Stimulated activated CD4-positive, alpha-beta T cell treated with anti-CD3 and anti-CD28 coated beads, TNF-alpha, amount 100 ng/mL, for 48 hours (primary cell): ENCODE measurements around the gene NAA40.
"Not testable (repeated sequence)": the region's sequence is repeated elsewhere in the genome, so short reads cannot be mapped to it uniquely, and the experiment has no call there.

Experiments
- DNase-seq, 3 donors: peaks; one replicate each; pipeline ENCODE4 v3.0.0-alpha.2; 2020; ENCODE audit warnings: low read depth in 3 of 3

Gene NAA40

DNA sequence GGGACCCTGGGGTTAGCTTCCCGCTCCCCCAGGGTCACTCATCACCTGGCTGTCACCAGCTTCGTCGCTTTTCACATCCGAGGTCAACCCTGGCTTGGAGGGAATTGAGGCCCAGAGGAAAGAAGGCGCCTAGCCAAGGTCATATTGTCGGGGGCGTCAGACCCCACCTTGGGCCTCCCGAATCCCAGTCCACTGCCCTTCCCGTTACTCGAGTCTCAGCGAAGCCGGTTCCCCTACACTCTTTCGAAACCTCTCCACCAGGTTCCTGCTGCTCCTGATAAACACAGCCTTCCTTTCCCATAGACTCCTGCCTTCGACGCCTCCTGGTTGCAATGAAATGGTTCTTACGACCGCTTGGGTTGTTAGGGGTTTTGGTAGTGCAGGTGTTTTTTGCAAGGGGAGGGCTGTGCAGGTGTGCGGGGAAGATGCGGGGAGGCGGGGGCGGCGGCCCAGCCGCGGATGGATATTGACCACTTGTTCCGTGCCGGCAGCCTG, 642 bp downstream of the NAA40 start:
- no peak for DNase-seq

DNA sequence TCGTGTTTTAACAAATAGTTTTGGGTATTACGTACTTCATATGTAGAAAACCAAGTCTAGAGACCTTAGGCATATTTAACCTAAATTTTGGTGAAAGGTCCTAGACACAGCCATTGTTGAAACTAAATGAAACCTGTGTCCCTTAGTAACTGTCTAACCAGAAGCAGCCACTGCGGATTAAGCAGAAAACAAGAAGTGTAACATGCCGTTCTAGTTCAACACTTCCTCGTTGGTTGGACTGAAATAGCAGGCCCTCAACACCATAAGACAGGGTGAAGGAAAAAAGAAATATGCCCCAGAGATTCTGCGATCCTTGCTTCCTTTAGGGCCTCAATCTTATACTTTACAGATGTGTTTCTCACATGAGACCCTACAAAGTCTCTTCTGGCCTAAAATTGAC, 2.0 kb downstream of the NAA40 start:
- no peak for DNase-seq

DNA sequence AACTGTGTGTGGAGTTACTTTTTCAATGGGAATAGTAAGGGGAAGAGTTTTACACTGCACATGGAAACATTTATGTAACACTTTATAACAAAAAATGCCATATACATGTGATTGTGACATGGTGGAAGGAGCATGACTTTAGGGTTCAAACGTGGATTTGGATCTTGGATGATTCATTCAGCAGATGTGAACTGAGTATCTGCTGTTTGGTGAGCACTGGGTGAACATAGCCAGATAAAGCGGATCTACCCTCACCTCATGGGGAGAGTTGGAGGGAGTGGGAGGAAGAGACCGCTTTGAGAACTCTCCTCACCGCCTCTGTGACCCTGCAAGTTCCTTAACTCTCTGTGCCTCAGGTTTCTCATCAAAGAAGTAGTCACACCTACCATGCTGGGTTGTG, 3.1 kb downstream of the NAA40 start:
- DNase-seq = no peak

DNA sequence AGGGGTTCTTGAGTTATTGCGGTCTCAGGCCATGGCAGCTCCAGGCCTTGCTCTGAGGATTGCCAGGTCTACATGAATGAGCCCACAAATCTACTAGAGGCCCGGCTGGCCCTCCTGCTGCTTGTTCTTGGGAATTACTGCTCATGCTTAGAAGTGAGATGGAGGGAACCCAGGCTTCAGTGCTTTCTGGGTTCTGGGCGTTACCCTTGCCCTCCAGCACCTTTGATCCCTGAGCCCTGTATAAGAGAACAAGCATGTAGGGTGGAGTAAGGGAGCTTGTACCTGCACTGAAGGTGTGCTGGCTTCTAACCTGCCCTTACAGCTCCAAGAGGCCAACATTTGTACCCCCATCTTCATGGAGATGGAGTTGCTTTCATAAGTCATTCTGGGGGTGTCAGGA, 4.0 kb downstream of the NAA40 start:
- no peak for DNase-seq

DNA sequence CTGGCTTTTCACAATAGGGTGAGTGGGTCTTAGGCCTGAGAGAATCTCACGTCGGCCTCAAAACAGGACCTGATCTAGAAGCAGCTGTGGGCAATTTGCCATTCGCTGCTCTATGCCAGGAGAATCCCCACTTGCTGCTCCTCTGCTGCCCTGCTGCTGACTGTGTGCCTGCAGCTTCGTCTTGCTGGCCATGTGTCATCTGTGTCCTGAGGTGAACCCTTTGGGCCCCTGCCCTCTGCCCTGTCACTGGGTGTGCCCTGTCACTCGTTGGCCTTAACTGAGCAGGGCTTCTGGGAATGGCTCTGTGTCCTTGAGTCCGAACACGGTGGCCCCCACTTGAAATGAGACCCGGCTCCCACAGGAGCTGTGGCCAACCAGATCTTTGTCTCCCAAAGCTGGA, 6.2 kb downstream of the NAA40 start:
- no peak for DNase-seq

DNA sequence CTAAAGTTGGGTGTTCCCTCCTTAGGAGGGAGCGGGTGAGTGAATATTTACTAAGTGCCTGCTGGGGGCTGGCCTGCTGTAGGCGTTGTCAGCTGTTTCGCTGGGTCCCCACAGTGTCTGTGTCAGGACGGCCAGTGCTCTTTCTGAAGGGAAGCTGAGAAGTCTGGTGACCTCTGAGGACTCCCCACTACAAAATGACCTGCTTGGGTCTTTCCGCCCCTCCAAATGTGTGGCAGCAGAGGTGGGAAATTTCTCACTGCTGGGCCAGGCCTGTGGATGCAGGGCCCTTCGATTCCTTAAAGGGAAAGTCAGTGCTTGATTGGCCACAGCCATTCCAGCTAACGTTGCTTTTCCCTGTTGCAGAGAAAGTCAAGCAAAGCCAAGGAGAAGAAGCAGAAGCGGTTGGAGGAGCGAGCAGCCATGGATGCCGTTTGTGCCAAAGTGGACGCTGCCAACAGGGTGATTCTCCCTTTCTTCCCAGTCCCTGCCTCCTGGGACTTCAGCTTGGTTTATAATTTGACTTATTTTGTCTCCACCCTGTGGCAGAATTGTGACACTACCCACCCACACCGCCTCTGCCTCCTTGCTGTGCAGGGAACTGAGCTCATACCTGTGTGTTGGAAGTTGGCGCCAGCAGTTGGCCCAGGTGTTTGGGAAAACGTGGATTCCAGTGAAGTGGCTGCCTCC, 6.8 kb downstream of the NAA40 start:
- peak in 2 of 3 donors; percentile 20 to 36 for DNase-seq

DNA sequence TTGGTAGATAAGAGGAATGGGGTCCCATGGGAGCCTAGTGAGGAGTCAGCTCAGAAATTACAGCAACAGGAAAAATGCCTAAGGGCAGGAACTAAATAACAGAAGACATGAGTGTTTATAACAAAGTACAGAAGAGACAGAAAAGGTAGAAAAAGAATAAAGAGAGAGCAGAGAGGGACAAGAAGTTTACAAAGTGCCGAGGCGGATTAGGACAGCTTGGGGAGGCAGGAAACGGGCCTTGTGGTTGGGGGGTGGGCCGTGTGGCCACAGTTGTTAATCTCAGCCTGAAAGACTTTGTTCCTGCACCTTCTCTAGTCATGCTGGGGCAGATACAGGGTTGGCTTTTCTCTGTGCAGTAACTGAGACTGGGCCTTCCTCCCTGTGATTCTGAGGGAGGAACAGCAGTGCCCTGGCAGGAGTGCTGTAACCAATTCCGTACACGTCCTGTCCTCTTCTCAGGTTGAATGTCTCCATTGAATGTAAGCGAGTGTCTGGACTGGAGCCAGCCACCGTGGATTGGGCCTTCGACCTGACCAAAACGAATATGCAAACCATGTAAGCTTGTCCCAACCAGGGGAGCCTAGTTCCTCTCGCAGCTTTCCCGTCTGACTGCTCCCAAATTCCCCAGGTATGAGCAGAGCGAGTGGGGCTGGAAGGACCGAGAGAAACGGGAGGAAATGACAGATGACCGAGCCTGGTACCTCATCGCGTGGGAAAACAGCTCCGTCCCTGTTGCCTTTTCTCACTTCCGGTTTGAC, 13.2 kb downstream of the NAA40 start:
- DNase-seq = no peak

DNA sequence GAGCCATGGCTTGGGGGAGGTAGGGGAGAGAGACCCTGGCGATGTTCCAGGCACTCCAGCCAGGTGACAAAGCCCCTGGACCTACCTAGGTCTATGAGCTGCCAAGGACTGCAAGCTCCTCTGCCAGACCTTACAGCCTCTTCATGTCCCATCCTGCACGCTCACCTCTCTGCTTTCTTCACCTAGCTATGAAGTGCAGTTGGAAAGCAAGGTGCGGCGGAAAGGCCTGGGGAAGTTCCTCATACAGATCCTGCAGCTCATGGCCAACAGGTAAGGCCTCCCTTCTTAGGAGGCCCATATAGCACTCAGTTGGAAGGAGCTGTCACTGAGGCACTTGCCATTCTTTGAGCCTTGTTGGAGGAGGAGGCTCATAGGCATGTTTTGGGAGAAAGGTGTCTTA, 13.8 kb downstream of the NAA40 start:
- no peak for DNase-seq

DNA sequence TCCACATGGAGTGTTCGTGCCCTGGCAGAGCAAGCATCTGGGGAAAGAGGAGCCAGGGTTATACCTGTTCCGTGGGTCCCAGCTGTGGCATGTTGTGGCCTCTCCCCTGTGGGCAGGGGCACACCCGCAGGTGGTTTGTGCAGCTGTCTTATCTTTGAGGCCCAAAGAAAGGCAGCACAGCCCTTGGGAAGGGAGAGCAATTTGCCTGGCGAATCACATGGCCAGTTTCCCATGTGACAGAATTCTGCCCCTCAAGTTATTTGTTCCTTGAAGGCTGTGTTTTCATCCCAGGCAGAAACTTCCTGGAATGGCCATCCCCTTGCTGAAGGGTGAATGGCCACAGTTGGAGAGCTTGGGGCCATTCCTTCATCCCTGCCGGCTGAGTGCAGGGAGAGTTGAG, 19.2 kb downstream of the NAA40 start:
- DNase-seq = no peak

DNA sequence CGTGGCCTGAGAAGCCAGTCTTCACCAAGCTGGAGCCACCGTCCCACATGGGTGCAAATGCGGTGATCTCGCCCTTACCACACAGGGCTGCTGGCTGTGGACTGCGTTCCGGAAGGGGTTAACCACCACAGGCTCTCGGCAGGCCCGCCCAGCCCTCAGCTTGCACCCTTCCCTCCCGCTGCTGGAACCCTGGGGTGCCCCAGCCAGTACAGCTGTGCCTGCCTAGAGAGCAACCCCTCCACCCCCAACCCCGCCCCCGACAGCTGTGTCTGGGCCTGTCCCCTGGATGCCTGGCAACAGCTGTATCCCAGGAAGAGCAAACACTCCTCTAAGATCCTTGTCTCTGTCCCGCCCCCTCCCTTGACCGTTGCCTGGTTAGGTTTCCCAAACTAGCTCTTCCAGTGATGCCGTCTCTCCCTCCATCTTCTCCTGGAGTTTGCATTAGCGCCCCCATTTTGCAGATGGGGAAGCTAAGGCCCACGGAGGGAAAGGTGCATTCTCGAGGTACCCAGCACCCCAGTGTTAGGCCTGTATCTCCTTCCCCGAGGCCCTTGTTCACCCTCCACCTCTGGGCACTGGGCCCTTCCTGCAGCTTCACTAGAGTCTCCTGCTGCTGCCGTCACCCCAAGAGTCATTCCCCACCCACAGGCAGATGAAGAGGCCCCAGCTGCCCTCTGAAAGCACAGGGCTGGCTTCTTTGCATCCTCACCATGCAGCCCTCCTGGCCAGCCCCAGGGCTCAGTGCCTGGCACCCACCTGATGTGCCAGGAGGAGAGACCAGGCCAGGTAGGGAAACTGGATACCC, 23.0 kb downstream of the NAA40 start:
- DNase-seq = no peak

DNA sequence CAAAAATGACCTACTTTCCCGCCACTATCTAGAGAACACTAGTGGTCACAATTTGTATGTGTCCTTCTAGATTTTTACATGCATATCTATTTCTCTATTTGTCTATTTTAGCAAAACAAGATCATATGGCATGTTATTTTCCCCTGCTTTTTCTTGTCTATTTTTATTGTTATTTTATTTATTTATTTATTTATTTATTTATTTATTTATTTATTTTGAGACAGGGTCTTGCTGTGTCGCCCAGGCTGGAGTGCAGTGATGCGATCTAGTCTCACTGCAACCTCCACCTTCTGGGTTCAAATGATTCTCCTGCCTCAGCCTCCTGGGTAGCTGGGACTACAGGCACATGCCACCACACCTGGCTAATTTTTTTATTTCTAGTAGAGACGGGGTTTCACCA, 25.1 kb downstream of the NAA40 start:
- not testable (repeated sequence) for DNase-seq

DNA sequence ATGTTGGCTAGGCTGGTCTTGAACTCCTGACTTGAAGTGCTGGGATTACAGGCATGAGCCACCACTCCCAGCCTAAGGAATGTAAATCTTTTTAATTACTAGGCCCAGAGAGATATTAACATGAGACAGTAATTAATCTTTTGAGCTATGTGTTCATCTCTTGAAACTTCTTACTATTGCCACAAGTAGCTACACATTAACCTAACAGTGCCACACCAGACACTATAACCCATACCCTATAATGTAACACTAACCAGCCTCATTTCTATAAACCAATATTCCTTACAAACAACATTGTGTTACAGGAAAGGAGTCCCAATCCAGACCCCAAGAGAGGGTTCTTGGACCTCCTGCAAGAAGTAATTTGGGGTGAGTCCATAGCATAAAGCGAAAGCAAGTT, 27.6 kb downstream of the NAA40 start:
- DNase-seq = no peak

DNA sequence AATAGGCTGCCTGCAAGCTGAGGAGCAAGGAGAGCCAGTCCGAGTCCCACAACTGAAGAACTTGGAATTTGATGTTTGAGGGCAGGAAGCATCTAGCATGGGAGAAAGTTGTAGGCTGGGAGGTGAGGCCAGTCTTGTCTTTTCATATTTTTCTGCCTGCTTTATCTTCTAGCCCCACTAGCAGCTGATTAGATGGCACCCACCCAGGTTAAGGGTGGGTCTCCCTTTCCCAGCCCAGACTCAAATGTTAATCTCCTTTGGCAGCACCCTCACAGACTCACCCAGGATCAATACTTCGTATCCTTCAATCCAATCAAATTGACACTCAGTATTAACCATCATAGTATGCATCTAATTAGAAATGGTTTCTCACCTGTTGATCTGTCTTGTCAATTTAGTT, 30.7 kb downstream of the NAA40 start:
- DNase-seq = no peak

DNA sequence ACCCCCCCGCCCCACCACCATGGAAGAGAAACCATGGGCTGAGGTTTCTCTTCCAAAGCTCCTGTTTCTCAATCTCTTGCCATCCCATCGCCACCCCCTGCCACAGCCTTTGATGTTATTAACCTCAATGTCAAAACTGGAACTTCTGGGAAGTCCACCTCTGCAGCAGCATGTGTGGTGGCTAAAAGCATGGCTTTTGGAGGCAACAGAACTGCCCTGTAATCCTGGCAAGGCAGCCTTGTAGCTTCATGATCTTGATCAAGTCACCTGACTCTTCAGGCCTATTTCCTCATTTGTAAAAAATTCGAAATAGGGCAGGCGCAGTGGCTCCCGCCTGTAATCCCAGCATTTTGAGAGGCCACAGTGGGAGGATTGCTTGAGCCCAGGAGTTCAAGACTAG, 32.1 kb downstream of the NAA40 start:
- DNase-seq = no peak

DNA sequence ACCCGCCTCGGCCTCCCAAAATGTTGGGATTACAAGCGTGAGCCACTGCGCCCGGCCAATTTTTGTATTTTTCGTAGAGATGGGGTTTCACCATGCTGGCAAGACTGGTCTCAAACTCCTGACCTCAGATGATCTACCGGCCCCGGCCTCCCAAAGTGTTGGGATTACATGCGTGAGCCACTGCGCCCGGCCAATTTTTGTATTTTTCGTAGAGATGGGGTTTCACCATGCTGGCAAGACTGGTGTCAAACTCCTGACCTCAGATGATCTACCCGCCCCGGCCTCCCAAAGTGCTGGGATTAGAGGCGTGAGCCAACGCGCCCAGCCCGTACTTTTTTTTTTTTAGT, 35.1 kb downstream of the NAA40 start:
- not testable (repeated sequence) for DNase-seq

DNA sequence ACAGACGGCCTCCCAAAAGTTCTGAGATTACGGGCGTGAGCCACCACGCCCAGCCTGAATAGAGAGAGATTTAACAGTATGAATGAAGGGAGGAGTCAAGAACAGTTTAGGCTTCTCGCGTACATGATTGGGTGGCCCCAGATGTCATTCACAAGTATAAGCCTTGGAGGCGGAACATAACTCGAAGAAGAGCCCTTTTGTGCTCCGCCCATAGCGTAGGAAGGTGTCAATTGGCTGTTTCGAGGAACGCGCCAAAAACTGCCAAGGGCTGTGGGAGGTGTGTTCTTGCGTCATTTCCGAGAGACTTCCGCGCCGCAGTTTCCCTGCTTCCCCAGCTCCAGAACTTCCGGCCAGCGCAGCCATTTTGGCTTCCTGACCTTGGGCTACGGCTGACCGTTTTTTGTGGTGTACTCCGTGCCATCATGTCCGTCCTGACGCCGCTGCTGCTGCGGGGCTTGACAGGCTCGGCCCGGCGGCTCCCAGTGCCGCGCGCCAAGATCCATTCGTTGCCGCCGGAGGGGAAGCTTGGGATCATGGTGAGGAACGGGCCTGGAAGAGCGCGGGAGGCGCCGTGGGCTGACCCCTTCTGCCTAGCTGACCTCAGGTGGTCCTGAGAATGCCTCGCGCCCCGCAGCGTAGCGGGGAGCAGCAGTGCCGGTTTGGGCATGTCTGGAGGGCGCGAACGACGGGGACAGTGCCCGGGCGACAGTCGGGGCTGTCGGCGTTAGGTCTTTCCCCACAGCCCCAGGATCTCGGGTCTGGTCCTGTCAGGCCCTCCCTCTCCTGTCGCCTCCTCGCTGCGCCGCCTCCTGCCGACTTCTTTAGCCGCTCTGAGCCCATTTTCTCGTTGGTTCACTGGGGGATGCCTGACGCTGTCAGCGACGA, 35.7 kb downstream of the NAA40 start, which contains the start of gene COX8A:
Gene COX8A, plus strand, starts transcription at position 362 of the 885 bp plus-strand sequence. Its CDS starts 61 bp downstream, at position 423.
- peak; percentile 91 to 95 (median 91) for DNase-seq

DNA sequence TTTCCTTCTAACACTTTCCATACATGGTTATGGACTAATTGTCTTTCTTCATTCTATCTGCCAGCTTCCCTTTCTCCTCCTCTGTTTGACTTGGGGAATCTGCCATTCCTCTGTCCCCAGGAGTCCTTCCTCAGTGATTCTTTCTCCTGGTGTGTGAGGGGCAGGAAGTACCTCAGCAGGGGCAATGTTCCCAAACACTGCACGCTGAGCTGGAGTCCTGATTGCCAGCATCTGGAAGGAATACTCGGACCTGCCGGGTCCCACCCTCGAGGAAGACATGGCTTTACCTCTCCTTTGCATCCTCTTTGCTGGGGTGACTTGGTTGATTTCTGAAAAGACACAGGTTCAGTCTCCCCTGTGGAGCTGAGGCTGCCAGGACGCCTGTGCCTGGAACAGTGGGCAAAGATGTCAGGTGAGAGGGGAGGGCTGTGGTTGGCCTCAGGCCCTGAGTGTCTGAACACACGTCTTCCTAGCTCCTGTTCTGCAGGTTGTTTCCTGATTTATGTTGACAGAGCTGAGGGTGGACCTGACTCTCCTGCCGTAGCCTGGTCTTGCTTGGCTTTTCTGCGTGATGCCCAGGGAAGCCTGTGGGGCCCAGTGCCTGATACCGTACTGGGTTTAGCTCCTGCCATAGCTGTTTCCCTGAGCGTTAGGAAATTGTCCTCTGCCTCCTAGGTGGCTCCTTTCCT, 39.9 kb downstream of the NAA40 start:
- DNase-seq = no peak

DNA sequence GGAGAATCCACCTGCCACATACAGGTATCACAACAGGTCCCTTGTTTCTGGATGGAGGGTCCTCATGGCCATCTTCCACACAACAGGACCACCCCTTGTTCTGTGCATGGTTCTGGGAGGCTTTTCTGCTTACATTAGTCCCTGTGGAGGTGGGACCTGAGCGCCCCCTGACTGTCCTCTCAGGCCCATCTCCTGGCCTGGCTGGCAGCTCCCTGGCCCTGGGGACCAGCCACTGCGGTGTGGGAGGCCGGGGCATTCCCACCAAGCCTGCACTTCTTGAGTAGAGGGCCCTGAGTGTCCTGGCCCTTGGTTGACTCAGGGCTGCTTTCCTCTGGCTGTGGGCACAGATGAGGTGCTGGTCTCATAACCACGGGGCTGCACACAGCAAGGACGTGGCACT, 40.6 kb downstream of the NAA40 start:
- no peak for DNase-seq

DNA sequence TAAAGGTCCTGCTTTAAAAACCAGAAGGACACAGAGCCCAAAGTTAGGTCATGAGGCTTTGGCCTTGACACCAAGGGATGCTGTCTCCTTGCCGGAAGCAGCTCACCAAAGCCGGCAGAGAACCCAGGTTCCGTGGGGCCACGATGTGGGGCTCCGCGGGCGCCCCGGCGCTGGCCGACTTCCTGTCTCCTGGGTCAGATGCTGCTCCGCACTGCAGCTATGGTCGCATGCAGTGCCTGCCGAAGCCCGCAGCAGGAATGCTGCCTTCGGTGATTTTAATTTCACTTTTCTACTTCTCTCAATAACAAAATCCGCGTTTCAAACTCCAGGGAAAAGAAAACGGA, 47.0 kb downstream of the NAA40 start:
- DNase-seq = peak; percentile 41 to 65 (median 56)

DNA sequence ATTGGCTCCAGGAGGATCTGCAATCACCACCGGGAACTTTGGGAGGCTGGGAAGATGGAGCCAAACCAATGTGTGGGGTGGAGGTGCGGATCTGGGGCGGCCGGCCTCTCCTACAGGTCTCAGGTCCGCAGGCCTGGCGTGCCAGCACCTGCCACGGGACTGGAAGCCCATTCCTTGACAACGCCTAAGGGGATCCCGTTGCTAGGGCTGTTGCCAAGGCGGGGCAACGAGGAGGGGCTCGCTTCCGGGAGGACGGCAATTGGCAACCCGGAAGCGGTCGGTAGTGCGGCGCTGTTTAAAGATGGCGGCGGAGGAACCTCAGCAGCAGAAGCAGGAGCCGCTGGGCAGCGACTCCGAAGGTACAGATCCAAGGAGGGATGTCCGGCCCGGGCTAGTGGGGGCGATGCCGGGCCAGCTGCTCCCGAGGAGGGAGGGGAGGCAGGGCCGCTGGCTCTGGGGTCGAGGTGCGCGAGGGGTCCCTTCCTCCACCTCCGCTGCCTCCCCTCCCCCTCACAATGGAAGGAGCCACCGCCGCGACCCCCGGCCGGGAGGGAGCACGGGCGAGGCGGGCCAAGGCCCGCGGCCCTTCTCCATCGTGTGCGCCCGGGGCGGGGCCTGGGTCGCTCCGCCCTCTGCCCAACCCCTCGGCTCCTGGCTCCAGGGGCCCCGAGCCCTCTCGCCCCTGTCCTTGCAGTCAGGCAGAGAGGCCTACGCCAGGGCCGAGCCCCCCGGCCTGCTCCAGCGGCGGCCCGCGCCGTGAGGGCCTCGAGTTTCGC, 47.5 kb downstream of the NAA40 start, which contains the start of gene OTUB1:
Gene OTUB1, plus strand, starts transcription at position 283 of the 776 bp plus-strand sequence. Its CDS starts 19 bp downstream, at position 302.
- DNase-seq = peak; percentile 79 to 86 (median 82)
